Neural crest cell (in vitro differentiated cells): ENCODE measurements around the gene LRRC56. TPM values are rescaled to one million over a fixed set of nuclear protein-coding genes. Genes with fewer than 3 reads are reported as not detected.

Source experiments
- DNase-seq: peaks from one replicate; pipeline ENCODE4 v3.0.0; 2021; ENCODE audit warnings: low read depth, mixed read lengths, low spot score
- H3K27ac Mint-ChIP-seq: one replicate; pipeline ENCODE4 v1.8.0; 2021; ENCODE audit warnings: mild to moderate bottlenecking, mixed read lengths; ENCODE audit not compliant: unreplicated experiment
- H3K27me3 Mint-ChIP-seq: 2 replicates; pipeline ENCODE4 v1.8.0; 2021; ENCODE audit warnings: low read depth, mild to moderate bottlenecking, mixed read lengths
- H3K36me3 Mint-ChIP-seq: 2 replicates; pipeline ENCODE4 v1.8.0; 2021; ENCODE audit warnings: low read depth, mild to moderate bottlenecking, mixed read lengths
- H3K4me1 Mint-ChIP-seq: 2 replicates; pipeline ENCODE4 v1.8.0; 2021; ENCODE audit warnings: mixed read lengths
- H3K4me3 Mint-ChIP-seq: one replicate; pipeline ENCODE4 v1.8.0; 2021; ENCODE audit warnings: mild to moderate bottlenecking, mixed read lengths
- H3K9me3 Mint-ChIP-seq: 2 replicates; pipeline ENCODE4 v1.8.0; 2021; ENCODE audit warnings: mixed read lengths
- total RNA-seq: library from RNA; stranded (reverse); gene quantifications from 2 replicates; pipeline ENCODE4 v1.2.1, GENCODE V29; 2021
- TF ChIP-seq, protein P1 (sequence below): fragments of 200-600 bp; sonication (generic); conservative IDR thresholded peaks from 2 replicates; pipeline ENCODE4 v1.5.0; 2021; ENCODE audit warnings: antibody characterized with exemption, mild to moderate bottlenecking

LRRC56 gene
- total RNA-seq, 1 donor from 2014 or later = 2.1 TPM

GRCh38 chr11:551131-551530, 13.8 kb downstream of the LRRC56 start:
- H3K27me3 Mint-ChIP-seq = peaks cover 13% of the 10 kb centered on the region
- no peak for DNase-seq
- H3K36me3 Mint-ChIP-seq = no peaks in the 10 kb centered on the region
- H3K27ac Mint-ChIP-seq = no peak overlapping the region
- H3K9me3 Mint-ChIP-seq = no peaks in the 10 kb centered on the region
- TF ChIP-seq, protein P1, sequence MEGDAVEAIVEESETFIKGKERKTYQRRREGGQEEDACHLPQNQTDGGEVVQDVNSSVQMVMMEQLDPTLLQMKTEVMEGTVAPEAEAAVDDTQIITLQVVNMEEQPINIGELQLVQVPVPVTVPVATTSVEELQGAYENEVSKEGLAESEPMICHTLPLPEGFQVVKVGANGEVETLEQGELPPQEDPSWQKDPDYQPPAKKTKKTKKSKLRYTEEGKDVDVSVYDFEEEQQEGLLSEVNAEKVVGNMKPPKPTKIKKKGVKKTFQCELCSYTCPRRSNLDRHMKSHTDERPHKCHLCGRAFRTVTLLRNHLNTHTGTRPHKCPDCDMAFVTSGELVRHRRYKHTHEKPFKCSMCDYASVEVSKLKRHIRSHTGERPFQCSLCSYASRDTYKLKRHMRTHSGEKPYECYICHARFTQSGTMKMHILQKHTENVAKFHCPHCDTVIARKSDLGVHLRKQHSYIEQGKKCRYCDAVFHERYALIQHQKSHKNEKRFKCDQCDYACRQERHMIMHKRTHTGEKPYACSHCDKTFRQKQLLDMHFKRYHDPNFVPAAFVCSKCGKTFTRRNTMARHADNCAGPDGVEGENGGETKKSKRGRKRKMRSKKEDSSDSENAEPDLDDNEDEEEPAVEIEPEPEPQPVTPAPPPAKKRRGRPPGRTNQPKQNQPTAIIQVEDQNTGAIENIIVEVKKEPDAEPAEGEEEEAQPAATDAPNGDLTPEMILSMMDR = no peak
- H3K4me3 Mint-ChIP-seq = no peak overlapping the region
- no peaks in the 10 kb centered on the region for H3K4me1 Mint-ChIP-seq

DNA sequence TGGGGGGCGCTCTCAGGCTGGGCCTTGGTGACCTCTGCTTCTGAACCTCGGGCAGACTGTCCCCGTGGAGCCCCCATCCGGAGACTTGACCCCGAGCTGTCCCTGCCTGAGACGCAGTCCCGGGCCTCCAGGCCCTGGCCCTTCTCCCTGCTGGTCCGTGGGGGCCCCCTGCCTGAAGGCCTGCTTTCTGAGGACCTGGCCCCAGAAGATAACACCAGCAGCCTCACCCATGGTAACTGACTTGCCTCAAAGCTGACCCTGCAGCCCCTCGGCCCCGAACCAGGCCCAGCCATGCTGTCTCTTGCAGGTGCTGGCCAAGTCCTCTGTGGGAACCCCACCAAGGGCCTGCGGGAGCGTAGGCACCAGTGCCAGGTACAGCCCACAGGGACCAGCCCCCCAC, 14.3 kb downstream of the LRRC56 start:
- Mint-ChIP-seq H3K4me3 (no peak overlapping the region), H3K27me3 (peaks cover 18% of the 10 kb centered on the region), H3K9me3 (no peaks in the 10 kb centered on the region), H3K36me3 (no peaks in the 10 kb centered on the region), H3K4me1 (no peaks in the 10 kb centered on the region), H3K27ac (no peak overlapping the region)
- TF ChIP-seq, protein P1 = no peak
- DNase-seq = no peak

- H3K4me1 Mint-ChIP-seq = no peaks in the 10 kb centered on the region
- no peaks in the 10 kb centered on the region for H3K36me3 Mint-ChIP-seq
- H3K27ac Mint-ChIP-seq = no peak overlapping the region
- no peaks in the 10 kb centered on the region for H3K9me3 Mint-ChIP-seq
- no peak for DNase-seq
- peak overlapping the region; percentile 38 for H3K4me3 Mint-ChIP-seq
- TF ChIP-seq, protein P1 = no peak
- peaks cover 35% of the 10 kb centered on the region for H3K27me3 Mint-ChIP-seq
Measured at GRCh38 chr11:553083-553987, 16.0 kb downstream of the LRRC56 start.

DNA sequence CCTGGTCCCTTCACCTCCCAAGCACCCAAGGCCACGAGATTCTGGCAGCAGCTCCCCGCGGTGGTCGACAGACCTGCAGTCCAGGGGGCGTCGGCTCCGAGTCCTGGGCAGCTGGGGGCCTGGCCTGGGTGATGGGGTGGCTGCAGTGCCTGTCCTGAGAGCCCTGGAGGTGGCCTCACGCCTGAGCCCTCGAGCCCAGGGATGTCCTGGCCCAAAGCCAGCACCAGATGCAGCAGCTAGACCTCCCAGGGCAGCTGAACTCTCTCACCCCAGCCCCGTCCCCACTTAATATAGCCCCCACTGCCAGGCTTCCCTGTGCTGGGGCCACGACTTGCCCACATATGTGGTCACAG, 16.6 kb downstream of the LRRC56 start:
- Mint-ChIP-seq H3K27ac (no peak overlapping the region), H3K4me1 (no peaks in the 10 kb centered on the region), H3K4me3 (no peak overlapping the region), H3K9me3 (no peaks in the 10 kb centered on the region), H3K36me3 (no peaks in the 10 kb centered on the region), H3K27me3 (peaks cover 39% of the 10 kb centered on the region)
- DNase-seq = no peak
- TF ChIP-seq, protein P1 = no peak

GRCh38 chr11:554428-555226, 17.3 kb downstream of the LRRC56 start:
- Mint-ChIP-seq H3K27ac (no peak overlapping the region), H3K36me3 (no peaks in the 10 kb centered on the region), H3K4me3 (no peak overlapping the region), H3K9me3 (no peaks in the 10 kb centered on the region), H3K27me3 (peaks cover 42% of the 10 kb centered on the region), H3K4me1 (no peaks in the 10 kb centered on the region)
- TF ChIP-seq, protein P1 = peak; percentile 70
- peak; percentile 57 for DNase-seq
